Uterus (tissue), 2 donors: ENCODE data around the gene GRIP1.

Experiments used
- CTCF ChIP-seq, 4 experiments: fragments of 200-600 bp in 2 of 4; fragments of 450-650 bp in 2 of 4; sonication (generic) in 2 of 4; IDR thresholded peaks; one replicate each; pipeline ENCODE4 v1.5.1; 2016 to 2019; ENCODE audit warnings: antibody characterized with exemption in 4 of 4, mild to moderate bottlenecking in 2 of 4, moderate library complexity in 1 of 4
- POLR2A ChIP-seq, 2 donors: fragments of 450-650 bp; IDR thresholded peaks; one replicate each; pipeline ENCODE4 v1.6.1; 2016; ENCODE audit warnings: antibody characterized with exemption in 2 of 2, mild to moderate bottlenecking in 1 of 2, moderate library complexity in 1 of 2

DNA sequence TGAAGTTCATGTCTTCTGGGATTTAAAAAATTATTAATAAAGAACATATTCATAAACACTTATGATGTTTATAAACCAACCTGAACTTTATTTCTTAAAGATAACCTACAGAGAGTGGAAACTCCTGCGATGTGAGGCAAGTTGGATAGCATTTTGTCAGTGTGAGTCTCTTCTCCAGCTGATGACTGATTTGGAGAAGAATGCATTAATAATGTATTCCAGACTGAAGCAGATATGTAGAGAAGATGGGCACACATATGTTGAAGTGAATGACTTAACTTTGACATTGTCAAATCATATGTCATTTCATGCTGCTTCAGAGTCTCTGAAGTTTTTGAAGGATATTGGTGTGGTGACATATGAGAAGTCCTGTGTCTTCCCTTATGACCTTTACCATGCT lies 369.3 kb downstream of the GRIP1 start:
- TF ChIP-seq CTCF (IDR thresholded peaks at IDR 0.05) (no peak), POLR2A (IDR thresholded peaks at IDR 0.05) (no peak)
